Upper lobe of left lung (tissue), 6 donors: Measurements from ENCODE around the gene BABAM2. TPM values are rescaled to one million over a fixed set of nuclear protein-coding genes. Genes with fewer than 3 reads are reported as not detected.

Experiments
- ATAC-seq, 2 donors: fragments of 200-7000 bp; cut with Tn5 transposase; one replicate each; pipeline ENCODE4 v1.9.1; 2022; ENCODE audit warnings: mild to moderate bottlenecking in 2 of 2, moderate library complexity in 2 of 2; ENCODE audit not compliant: low FRiP score in 2 of 2
- DNase-seq, 2 donors: peaks; one replicate each; pipeline ENCODE4 v3.0.0-alpha.2; 2019 to 2020
- H3K27ac ChIP-seq, 4 donors: fragments of 200-600 bp; sonication (generic); one replicate each; pipeline ENCODE4 v1.5.1; 2016 to 2019
- H3K27me3 ChIP-seq, 4 donors: fragments of 200-600 bp; sonication (generic); one replicate each; pipeline ENCODE4 v1.5.1; 2017 to 2019
- H3K36me3 ChIP-seq, 4 donors: fragments of 200-600 bp; sonication (generic); one replicate each; pipeline ENCODE4 v1.5.1; 2016 to 2019
- H3K4me1 ChIP-seq, 4 donors: fragments of 200-600 bp; sonication (generic); one replicate each; pipeline ENCODE4 v1.5.1; 2018 to 2019
- H3K4me3 ChIP-seq, 4 donors: fragments of 200-600 bp; sonication (generic); one replicate each; pipeline ENCODE4 v1.5.1; 2017 to 2019; ENCODE audit warnings: mild to moderate bottlenecking in 2 of 4, moderate library complexity in 1 of 4
- H3K9me3 ChIP-seq, 4 donors: fragments of 200-600 bp; sonication (generic); one replicate each; pipeline ENCODE4 v1.5.1; 2018 to 2019
- EP300 ChIP-seq, 4 donors: sonication (generic); formaldehyde crosslinking; IDR thresholded peaks; one replicate each; pipeline ENCODE4 v1.5.1; 2017; ENCODE audit warnings: antibody characterized with exemption in 4 of 4, control low read depth in 2 of 4
- POLR2A ChIP-seq, 4 donors: fragments of 450-650 bp; IDR thresholded peaks; one replicate each; pipeline ENCODE4 v1.5.1; 2016 to 2017; ENCODE audit warnings: antibody characterized with exemption in 4 of 4, mild to moderate bottlenecking in 2 of 4
- POLR2AphosphoS5 ChIP-seq, 2 donors: sonication (generic); formaldehyde crosslinking; IDR thresholded peaks; one replicate each; pipeline ENCODE4 v1.5.1; 2017; ENCODE audit warnings: antibody characterized with exemption in 2 of 2
- whole genome bisulfite sequencing, 2 donors: methylation state at CpG; one replicate each; pipeline ENCODE4 v1.1.5; 2017 to 2018; 5-methylcytosine and 5-hydroxymethylcytosine counted together
- total RNA-seq, 6 donors: library from RNA; depleted of rRNA in 4 of 6; stranded (reverse); fragments of >200 nt in 4 of 6; gene quantifications; one replicate each; pipeline versions ENCODE4 v1.1.0 to v1.2.1, GENCODE V29; 2016 to 2021
- TF ChIP-seq, protein P1 (sequence below), 6 experiments: fragments of 450-650 bp in 4 of 6; fragments of 200-600 bp in 2 of 6; sonication (generic) in 2 of 6; IDR thresholded peaks; one replicate each; pipeline ENCODE4 v1.5.1; 2016 to 2019; ENCODE audit warnings: antibody characterized with exemption in 6 of 6
- donor health status: DM: no; HTN: no; CAD: no; lungs with moderate emphysema.
- donor health status: DM: no; HTN: yes; CAD: no; lungs with severe emphysema.

Gene BABAM2
- total RNA-seq, 6 donors from 2014 or later: 23.0 to 44.0 (median 38.2) TPM

DNA sequence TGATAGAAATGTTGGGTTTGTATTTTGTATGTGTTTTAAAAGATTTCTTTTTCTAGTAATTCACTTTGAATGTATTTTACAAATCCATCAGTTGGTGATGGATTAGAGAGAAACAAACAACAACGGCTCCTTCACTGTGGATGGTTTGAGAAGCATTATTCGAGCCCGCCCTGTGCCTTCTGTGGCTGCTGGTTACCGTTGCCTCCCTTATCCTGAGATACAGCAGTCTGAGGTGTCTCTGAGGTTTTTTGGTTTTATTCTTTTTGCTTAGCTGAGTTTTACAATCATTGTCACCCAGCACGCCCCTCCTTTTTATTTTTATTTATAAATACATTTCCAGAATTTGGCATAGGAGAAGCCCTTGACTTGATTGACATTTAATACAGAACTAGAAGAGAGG, 168.3 kb downstream of the BABAM2 start:
- H3K4me3 ChIP-seq: no peak overlapping the region
- WGBS, 2 donors: 95% methylated on average over 5 of the region's 5 CpGs
- no peak for DNase-seq
- TF ChIP-seq POLR2A (IDR thresholded peaks at IDR 0.05): no peak
- no peak for TF ChIP-seq POLR2AphosphoS5 (IDR thresholded peaks at IDR 0.05)
- TF ChIP-seq, protein P1, sequence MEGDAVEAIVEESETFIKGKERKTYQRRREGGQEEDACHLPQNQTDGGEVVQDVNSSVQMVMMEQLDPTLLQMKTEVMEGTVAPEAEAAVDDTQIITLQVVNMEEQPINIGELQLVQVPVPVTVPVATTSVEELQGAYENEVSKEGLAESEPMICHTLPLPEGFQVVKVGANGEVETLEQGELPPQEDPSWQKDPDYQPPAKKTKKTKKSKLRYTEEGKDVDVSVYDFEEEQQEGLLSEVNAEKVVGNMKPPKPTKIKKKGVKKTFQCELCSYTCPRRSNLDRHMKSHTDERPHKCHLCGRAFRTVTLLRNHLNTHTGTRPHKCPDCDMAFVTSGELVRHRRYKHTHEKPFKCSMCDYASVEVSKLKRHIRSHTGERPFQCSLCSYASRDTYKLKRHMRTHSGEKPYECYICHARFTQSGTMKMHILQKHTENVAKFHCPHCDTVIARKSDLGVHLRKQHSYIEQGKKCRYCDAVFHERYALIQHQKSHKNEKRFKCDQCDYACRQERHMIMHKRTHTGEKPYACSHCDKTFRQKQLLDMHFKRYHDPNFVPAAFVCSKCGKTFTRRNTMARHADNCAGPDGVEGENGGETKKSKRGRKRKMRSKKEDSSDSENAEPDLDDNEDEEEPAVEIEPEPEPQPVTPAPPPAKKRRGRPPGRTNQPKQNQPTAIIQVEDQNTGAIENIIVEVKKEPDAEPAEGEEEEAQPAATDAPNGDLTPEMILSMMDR (IDR thresholded peaks at IDR 0.05): no peak
- TF ChIP-seq EP300 (IDR thresholded peaks at IDR 0.05): no peak
- no peaks in the 10 kb centered on the region for H3K4me1 ChIP-seq
- H3K36me3 ChIP-seq: no peaks in the 10 kb centered on the region
- no peaks in the 10 kb centered on the region for H3K9me3 ChIP-seq
- no peaks in the 10 kb centered on the region for H3K27me3 ChIP-seq
- no peak for ATAC-seq
- H3K27ac ChIP-seq: no peak overlapping the region

DNA sequence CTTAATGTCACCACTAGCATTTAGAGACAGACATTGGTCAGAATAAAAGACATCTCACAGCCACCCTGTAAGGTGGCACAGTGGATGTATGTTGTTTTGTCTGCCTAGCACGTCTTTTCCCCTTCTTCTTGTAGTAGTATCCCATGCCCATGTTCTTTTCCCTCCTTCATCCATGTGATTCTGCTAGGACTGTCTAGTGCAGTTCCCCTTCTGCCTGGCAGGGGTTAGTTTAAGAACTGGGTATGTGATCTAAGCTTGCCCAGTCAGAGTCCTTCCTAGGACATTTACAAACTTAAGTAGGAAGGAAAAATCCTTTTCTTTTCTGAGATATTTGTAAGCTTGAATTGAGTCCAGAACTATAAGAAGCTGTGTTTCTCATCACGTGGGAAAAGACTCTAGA, 172.3 kb downstream of the BABAM2 start:
- Histone ChIP-seq H3K27ac (no peak overlapping the region), H3K4me3 (no peak overlapping the region), H3K27me3 (no peaks in the 10 kb centered on the region), H3K36me3 (no peaks in the 10 kb centered on the region), H3K4me1 (no peaks in the 10 kb centered on the region), H3K9me3 (no peaks in the 10 kb centered on the region)
- ATAC-seq (no peak), DNase-seq (no peak)
- 85 to 87% methylated on average over 2 of the region's 2 CpGs for WGBS, 2 donors
- TF ChIP-seq EP300 (IDR thresholded peaks at IDR 0.05) (no peak), POLR2A (IDR thresholded peaks at IDR 0.05) (no peak)
- TF ChIP-seq, protein P1 (IDR thresholded peaks at IDR 0.05): no peak

DNA sequence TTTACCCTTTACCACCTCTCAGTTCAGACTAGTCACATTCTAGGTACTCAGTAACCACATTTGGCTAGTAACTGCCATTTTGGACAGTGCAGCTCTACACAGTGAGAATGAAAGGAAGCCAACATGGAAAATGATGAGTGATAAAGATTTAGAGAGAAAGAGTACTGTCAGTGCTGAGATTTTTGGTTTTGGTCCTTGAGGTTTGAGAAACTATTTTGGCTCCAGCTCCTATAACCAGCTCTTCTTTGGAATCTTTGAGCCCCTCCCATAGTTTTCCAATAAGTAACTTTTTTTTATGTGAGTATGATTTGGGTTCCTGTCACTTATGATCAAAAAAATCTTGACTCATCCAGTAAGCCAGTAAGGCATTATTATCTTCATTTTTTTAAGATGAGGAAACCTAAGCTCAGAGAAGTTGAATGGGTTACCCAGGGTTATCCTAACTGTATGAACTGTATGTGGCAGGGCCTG, 173.0 kb downstream of the BABAM2 start:
- DNase-seq: no peak
- Histone ChIP-seq H3K4me1 (no peaks in the 10 kb centered on the region), H3K36me3 (no peaks in the 10 kb centered on the region), H3K9me3 (no peaks in the 10 kb centered on the region), H3K4me3 (no peak overlapping the region), H3K27ac (no peak overlapping the region), H3K27me3 (no peaks in the 10 kb centered on the region)
- TF ChIP-seq POLR2AphosphoS5 (IDR thresholded peaks at IDR 0.05) (no peak), POLR2A (IDR thresholded peaks at IDR 0.05) (no peak), EP300 (IDR thresholded peaks at IDR 0.05) (no peak)
- TF ChIP-seq, protein P1 (IDR thresholded peaks at IDR 0.05): no peak
- ATAC-seq: peak in 1 of 2 donors; percentile 56

DNA sequence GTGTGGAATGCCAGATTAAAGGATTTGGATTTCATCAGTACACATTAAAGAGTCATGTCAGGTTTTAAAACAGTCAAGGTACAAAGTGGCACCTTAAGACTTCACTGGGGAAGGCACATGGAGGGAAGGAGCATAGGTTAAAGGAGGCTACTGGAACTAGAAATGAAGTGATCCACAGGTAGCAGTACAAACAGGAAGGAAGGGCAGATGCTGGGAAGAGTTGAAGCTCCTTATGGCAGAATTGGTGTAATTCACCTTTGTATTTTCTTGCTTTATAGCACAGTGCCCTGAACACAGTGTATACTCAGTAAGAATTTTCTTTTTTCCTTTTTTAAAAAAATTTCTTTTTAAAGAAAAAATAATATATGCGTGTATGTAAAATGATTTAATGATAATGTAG, 177.1 kb downstream of the BABAM2 start:
- WGBS, 2 donors: 96 to 97% methylated on average over 1 of the region's 1 CpG
- no peak for ATAC-seq

DNA sequence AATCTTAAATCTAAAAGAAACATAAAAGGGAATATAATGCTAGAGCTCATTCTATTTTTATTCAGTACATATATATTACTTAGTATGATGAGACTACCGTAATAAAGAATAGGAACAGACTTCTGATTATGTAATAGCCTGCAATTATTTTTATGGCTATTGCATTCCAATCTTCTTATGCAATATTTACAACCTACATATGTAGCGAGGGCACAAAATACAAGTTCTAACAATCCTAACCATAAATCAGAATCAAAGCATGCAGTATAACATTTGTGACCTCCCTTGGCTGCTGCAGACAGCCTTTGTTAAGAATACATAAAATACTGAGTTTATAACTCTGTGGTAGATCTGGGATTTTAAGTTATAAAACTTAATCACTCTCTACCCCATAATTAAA, 177.6 kb downstream of the BABAM2 start:
- ATAC-seq (no peak), DNase-seq (no peak)
- Histone ChIP-seq H3K27me3 (no peaks in the 10 kb centered on the region), H3K36me3 (no peaks in the 10 kb centered on the region), H3K4me1 (peaks cover 0 to 7% (median 2%) of the 10 kb centered on the region in 4 donors), H3K9me3 (no peaks in the 10 kb centered on the region), H3K27ac (no peak overlapping the region), H3K4me3 (no peak overlapping the region)
- no peak for TF ChIP-seq POLR2A (IDR thresholded peaks at IDR 0.05)
- TF ChIP-seq POLR2AphosphoS5 (IDR thresholded peaks at IDR 0.05): no peak
- 63 to 69% methylated on average over 2 of the region's 2 CpGs for WGBS, 2 donors

More for the DNA sequence above, 177.1 kb downstream of the BABAM2 start:
- TF ChIP-seq EP300 (IDR thresholded peaks at IDR 0.05) (no peak), POLR2AphosphoS5 (IDR thresholded peaks at IDR 0.05) (no peak), POLR2A (IDR thresholded peaks at IDR 0.05) (no peak)
- TF ChIP-seq, protein P1 (IDR thresholded peaks at IDR 0.05): no peak
- no peak for DNase-seq
- Histone ChIP-seq H3K27me3 (no peaks in the 10 kb centered on the region), H3K4me1 (peaks cover 0 to 7% (median 2%) of the 10 kb centered on the region in 4 donors), H3K4me3 (no peak overlapping the region), H3K27ac (no peak overlapping the region), H3K36me3 (no peaks in the 10 kb centered on the region), H3K9me3 (no peaks in the 10 kb centered on the region)
